GM10266 (cell line): ENCODE data around the gene CRELD2.

ENCODE experiments used
- DNase-seq: peaks from one replicate; pipeline ENCODE4 v3.0.0; 2012; ENCODE audit errors: extremely low spot score
- TF ChIP-seq, protein P1 (sequence below): IDR thresholded peaks from 2 replicates; pipeline ENCODE4 v1.5.1; 2012; ENCODE audit warnings: mild to moderate bottlenecking, low read depth; ENCODE audit not compliant: control insufficient read depth, insufficient read depth; ENCODE audit errors: missing control alignments

The CRELD2 gene

DNA sequence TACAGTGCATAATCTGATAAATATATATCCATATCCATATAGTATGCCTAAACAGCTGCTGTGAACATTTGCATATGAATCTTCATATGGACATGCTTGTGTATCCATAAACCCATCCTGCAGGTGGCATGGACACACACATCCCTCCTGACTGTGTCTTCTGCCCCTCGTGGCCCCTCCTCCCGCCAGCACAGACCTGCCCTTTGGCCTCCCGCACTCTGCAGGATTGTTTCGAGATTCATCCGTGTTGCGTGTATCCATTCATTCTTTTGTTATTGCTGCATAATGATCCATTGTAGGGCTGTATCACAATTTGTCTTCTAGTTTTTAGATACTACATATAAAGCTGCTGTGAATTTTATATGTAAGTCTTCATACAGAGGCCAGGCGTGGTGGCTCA, 40.8 kb upstream of the CRELD2 start:
- TF ChIP-seq, protein P1, sequence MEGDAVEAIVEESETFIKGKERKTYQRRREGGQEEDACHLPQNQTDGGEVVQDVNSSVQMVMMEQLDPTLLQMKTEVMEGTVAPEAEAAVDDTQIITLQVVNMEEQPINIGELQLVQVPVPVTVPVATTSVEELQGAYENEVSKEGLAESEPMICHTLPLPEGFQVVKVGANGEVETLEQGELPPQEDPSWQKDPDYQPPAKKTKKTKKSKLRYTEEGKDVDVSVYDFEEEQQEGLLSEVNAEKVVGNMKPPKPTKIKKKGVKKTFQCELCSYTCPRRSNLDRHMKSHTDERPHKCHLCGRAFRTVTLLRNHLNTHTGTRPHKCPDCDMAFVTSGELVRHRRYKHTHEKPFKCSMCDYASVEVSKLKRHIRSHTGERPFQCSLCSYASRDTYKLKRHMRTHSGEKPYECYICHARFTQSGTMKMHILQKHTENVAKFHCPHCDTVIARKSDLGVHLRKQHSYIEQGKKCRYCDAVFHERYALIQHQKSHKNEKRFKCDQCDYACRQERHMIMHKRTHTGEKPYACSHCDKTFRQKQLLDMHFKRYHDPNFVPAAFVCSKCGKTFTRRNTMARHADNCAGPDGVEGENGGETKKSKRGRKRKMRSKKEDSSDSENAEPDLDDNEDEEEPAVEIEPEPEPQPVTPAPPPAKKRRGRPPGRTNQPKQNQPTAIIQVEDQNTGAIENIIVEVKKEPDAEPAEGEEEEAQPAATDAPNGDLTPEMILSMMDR, result no peak
- no peak for DNase-seq

DNA sequence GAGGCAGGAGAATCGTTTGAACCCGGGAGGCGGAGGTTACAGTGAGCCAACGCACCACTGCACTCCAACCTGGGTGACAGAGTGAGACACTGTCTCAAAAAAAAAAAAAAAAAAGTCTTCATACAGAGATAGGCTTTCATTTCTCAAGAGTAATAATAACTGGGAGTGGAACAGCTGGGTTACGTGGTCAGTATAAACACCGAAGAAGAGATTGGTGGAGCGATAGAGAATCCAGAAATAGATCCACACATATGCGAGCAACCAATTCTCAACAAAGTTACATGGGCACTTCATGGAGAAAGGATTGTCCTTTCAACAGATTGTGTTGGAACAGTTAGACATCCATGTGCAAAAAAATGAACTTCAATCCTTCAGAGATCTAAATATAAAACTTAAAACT, 40.2 kb upstream of the CRELD2 start:
- DNase-seq, result no peak

DNA sequence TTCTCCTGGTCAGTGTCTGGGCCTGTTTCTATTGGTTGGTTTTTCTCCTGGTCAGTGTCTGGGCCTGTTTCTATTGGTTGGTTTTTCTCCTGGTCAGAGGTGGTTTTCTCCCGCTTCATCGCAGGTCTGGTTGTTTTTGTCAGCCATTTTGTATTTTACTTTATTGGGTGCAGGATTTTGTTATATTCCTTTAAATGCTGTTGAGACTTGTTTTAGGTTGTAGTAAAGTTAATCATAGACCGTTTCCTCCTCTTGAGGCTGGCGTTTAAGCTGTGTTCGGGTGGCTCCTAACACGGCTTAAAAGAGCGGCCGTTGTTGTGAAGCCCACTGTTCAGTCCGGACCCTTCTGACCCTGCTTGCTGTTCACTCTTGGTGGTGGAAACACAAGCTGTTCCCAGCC, 38.6 kb upstream of the CRELD2 start:
- TF ChIP-seq, protein P1, result no peak
- no peak for DNase-seq

More for the DNA sequence above, 40.2 kb upstream of the CRELD2 start:
- TF ChIP-seq, protein P1, result no peak

DNA sequence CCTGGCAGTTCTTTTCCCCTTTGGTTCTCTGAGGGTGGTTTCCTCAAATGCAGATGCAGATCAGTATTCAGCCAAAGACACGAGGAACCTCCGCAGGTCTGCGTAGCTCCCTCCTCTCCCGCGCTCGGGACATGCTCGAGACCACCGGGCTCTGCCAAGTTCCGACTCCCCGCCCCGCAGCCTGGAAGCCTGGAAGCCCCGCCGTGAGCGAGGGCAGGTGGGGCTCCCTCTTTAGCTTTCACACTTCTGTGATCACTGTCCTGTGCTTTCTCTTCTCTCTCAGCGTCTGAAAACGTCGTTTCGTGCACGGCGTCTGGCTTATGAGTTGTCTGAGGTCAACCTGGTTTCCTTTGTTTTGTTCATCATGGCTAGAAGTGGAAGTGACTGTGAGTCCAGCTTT, 38.2 kb upstream of the CRELD2 start:
- DNase-seq, result peak; percentile 54

DNA sequence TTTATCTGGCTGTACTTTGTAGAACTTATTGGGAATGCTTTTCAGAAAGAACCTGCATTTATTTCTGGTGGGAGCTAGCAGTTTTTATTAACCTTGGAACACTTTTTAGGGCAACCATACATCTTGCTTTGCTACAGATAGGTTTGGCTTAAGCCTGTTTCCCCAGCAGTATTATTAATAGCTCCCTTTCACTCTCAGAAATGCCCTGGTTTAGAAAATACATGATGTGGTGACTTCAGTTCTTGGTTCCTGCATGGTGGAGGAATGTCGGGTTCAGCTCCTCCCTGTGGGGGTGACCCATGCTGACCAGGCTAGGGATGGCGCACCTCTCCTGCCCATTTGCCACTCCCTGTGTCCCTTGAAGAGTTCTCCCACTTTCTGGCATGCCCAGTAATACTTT, 36.6 kb upstream of the CRELD2 start:
- peak; percentile 42 for DNase-seq
- TF ChIP-seq, protein P1, result no peak

More for the DNA sequence above, 38.2 kb upstream of the CRELD2 start:
- TF ChIP-seq, protein P1, result no peak

DNA sequence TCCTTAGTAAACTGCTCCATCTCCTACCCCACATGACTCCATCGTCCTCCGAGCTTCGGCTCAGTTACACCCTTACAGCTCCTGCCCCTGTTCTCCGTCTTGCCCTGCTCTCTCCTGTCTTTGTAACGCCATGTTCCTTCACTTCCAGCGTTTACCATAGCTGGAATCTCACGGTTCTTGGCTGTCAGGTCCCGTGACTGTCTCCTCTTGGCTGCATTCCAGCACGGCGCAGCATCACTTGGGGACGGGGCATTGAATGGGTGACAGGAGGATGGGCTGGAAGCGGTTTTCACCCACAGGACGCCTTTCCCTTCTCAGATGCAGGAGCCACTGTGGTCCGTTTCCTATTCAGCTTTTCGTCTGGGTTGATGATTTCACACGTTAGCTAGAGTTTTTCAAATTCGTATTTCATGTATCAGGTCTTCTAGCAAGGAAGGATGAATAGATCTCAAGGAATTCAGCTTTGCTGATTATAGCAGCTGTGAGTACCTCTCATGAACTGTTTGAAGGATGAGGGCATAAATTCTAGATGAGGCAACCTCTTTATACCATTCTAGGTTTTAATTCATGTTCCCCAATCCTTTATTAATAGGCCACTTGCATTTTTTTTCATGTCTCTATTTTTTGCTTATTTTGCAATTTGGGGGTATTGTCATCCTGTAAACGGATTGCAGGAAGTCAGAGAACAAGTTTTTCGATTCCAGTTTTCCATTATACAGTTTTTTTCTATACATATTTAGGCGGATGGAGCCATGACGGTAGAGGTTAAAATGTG, 35.7 kb upstream of the CRELD2 start:
- no peak for DNase-seq
- TF ChIP-seq, protein P1, result no peak

DNA sequence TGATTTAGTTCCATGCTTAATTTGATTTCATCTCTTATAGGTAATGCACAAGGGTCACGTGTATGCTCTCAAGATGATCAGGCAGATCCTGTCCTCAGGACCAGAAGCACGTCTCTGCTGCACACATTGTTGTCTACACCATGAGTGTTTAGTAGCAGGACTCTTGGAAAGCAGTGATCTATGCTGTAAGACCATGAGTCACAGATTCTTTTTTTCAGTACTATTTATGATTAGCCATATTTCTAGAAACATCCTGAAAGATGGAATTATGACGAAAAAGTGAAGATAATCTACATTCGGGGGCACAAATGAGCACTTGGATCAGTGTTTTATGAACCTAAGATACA, 35.2 kb upstream of the CRELD2 start:
- no peak for DNase-seq
- TF ChIP-seq, protein P1, result no peak
